Activated CD8-positive, alpha-beta memory T cell treated with anti-CD3 and anti-CD28 coated beads, Interleukin-2, amount 50 U/mL, for 48 hours (primary cell): ENCODE results near the gene PSD4.

Experiments
- DNase-seq: peaks from one replicate; pipeline ENCODE4 v3.0.0-alpha.2; 2020

The PSD4 gene

GRCh38 chr2:113144259-113144658 is 29.5 kb upstream of the PSD4 start:
- DNase-seq, result no peak

- DNase-seq, result no peak
Measured at GRCh38 chr2:113148606-113149552, 24.9 kb upstream of the PSD4 start.

- DNase-seq, result no peak
Measured at GRCh38 chr2:113149553-113150257, 24.1 kb upstream of the PSD4 start.

- no peak for DNase-seq
Measured at GRCh38 chr2:113150258-113150601, 23.5 kb upstream of the PSD4 start.

- DNase-seq, result no peak
Measured at GRCh38 chr2:113155331-113155730, 18.4 kb upstream of the PSD4 start.

- DNase-seq, result peak; percentile 50
Measured at GRCh38 chr2:113156278-113157117, 17.3 kb upstream of the PSD4 start.

- peak; percentile 74 for DNase-seq
Measured at GRCh38 chr2:113157118-113157896, 16.5 kb upstream of the PSD4 start.

- peak; percentile 49 for DNase-seq
Measured at GRCh38 chr2:113157897-113158753, 15.6 kb upstream of the PSD4 start.

- peak; percentile 38 for DNase-seq
Measured at GRCh38 chr2:113158884-113159553, 14.8 kb upstream of the PSD4 start.

GRCh38 chr2:113160248-113160647 is 13.5 kb upstream of the PSD4 start:
- DNase-seq, result no peak

- DNase-seq, result peak; percentile 42
Measured at GRCh38 chr2:113160962-113161361, 12.8 kb upstream of the PSD4 start.

- DNase-seq, result no peak
Measured at GRCh38 chr2:113162173-113162572, 11.6 kb upstream of the PSD4 start.

- no peak for DNase-seq
Measured at GRCh38 chr2:113162869-113163268, 10.9 kb upstream of the PSD4 start.

GRCh38 chr2:113164215-113164929 is 9.4 kb upstream of the PSD4 start:
- DNase-seq, result no peak

GRCh38 chr2:113164930-113165585 is 8.7 kb upstream of the PSD4 start:
- no peak for DNase-seq

- peak; percentile 37 for DNase-seq
Measured at GRCh38 chr2:113166187-113166645, 7.6 kb upstream of the PSD4 start.

- DNase-seq, result peak; percentile 69
Measured at GRCh38 chr2:113167115-113167932, 6.4 kb upstream of the PSD4 start.

GRCh38 chr2:113167962-113168340 is 5.8 kb upstream of the PSD4 start:
- DNase-seq, result peak; percentile 51
